HFF-Myc (cell line): ENCODE measurements around the gene ZNF763.
"Not testable (repeated sequence)": the region's sequence is repeated elsewhere in the genome, so short reads cannot be mapped to it uniquely, and the experiment has no call there.

ENCODE experiments used
- DNase-seq: peaks from one replicate; pipeline ENCODE4 v3.0.0-alpha.2; 2011; ENCODE audit warnings: low read depth; ENCODE audit errors: extremely low read depth
- H3K4me3 ChIP-seq: replicated peaks from 2 replicates; pipeline ENCODE4 v1.5.1; 2011; ENCODE audit warnings: low read depth, mild to moderate bottlenecking, control low read depth, low read length
- TF ChIP-seq, protein P1 (sequence below): IDR thresholded peaks from 2 replicates; pipeline ENCODE4 v1.5.1; 2012; ENCODE audit warnings: mild to moderate bottlenecking, low read depth, low read length, control low read depth; ENCODE audit errors: missing control alignments

Gene ZNF763

DNA sequence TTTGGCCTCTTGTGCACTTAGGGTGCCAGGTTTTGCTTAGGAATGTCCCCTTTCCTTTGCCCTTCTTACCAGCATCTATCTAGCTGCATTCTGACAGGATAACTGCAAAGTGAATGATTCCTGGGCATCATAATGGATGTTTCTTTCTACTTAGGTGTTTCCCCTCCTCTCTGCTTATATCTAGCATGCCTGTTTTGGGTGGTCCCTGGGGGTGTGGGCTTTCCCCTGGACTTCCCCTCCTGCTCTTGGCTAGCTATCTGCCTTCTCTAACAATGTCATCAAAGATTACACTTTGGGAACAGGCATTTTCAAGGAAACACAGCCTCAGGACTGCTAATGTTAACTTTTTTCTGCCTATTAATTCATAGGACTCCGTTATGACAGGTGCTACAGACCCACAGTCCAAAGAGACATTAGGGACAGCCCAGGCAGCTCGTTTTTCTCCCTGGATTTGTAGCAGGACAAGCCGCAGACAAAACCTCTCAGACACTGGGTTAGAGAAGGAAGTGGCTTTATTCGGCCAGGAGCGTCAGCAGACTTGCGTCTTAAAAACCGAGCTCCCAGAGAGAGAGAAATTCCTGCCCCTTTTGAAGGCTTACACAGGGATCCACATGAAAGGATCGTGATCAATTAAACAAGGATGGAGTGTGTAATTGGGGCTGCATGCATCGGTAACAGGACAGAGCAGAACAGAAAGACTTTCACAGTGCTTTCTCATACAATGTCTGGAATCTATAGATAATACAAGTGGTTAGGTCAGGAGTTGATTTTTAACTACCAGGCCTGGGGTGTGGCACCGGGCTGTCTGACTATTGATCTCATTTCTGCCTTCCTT, 22.6 kb upstream of the ZNF763 start:
- DNase-seq = no peak
- TF ChIP-seq, protein P1, sequence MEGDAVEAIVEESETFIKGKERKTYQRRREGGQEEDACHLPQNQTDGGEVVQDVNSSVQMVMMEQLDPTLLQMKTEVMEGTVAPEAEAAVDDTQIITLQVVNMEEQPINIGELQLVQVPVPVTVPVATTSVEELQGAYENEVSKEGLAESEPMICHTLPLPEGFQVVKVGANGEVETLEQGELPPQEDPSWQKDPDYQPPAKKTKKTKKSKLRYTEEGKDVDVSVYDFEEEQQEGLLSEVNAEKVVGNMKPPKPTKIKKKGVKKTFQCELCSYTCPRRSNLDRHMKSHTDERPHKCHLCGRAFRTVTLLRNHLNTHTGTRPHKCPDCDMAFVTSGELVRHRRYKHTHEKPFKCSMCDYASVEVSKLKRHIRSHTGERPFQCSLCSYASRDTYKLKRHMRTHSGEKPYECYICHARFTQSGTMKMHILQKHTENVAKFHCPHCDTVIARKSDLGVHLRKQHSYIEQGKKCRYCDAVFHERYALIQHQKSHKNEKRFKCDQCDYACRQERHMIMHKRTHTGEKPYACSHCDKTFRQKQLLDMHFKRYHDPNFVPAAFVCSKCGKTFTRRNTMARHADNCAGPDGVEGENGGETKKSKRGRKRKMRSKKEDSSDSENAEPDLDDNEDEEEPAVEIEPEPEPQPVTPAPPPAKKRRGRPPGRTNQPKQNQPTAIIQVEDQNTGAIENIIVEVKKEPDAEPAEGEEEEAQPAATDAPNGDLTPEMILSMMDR = no peak
- H3K4me3 ChIP-seq = no peak overlapping the region

DNA sequence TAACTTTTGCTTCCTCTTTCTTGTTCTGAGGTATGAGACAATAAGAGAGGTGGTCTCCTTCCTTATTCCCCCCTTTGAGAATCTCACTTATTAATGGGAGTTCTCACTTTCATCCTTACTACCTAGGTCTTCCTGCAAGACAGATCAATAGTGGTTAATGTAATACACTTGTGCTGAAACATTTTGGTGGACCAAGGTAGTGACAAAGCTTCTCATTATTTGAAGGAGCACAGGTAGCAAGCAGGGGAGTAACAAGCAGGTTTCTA, 22.1 kb upstream of the ZNF763 start:
- no peak for DNase-seq
- no peak overlapping the region for H3K4me3 ChIP-seq

DNA sequence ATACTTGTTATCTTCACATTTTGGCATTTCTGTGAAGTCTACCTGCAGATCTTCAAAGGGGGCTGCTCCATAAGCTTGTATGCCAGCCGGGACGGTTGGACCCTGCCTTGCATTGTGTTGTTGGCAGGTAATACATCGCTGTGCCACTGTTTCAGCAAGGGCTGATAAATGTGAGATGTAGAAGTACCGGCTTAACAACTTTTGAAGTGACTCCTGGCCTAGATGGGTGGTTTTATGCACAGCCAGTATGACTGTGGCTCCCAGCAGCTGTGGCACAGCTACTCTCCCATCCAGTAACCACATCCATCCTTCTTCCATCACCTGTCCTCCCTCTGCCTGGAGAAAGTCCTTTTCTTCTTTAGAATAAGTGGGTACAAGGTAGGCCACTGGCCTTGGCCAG, 20.2 kb upstream of the ZNF763 start:
- no peak overlapping the region for H3K4me3 ChIP-seq
- TF ChIP-seq, protein P1 = no peak
- no peak for DNase-seq

More for the DNA sequence above, 22.1 kb upstream of the ZNF763 start:
- TF ChIP-seq, protein P1 = no peak

DNA sequence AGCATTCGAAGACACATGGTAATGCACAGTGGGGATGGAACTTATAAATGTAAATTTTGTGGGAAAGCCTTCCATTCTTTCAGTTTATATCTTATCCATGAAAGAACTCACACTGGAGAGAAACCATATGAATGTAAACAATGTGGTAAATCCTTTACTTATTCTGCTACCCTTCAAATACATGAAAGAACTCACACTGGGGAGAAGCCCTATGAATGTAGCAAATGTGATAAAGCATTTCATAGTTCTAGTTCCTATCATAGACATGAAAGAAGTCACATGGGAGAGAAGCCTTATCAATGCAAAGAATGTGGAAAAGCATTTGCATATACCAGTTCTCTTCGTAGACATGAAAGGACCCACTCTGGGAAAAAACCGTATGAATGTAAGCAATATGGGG, 16.2 kb upstream of the ZNF763 start:
- TF ChIP-seq, protein P1 = no peak
- DNase-seq = no peak
- no peak overlapping the region for H3K4me3 ChIP-seq

DNA sequence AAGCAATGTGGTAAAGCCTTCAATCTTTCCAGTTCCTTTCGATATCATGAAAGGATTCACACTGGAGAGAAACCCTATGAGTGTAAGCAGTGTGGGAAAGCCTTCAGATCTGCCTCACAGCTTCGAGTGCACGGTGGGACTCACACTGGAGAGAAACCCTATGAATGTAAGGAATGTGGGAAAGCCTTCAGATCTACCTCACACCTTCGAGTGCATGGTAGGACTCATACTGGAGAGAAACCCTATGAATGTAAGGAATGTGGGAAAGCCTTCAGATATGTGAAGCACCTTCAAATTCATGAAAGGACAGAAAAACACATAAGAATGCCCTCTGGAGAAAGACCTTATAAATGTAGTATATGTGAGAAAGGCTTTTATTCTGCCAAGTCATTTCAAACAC, 15.6 kb upstream of the ZNF763 start:
- TF ChIP-seq, protein P1 = no peak
- no peak overlapping the region for H3K4me3 ChIP-seq
- no peak for DNase-seq

DNA sequence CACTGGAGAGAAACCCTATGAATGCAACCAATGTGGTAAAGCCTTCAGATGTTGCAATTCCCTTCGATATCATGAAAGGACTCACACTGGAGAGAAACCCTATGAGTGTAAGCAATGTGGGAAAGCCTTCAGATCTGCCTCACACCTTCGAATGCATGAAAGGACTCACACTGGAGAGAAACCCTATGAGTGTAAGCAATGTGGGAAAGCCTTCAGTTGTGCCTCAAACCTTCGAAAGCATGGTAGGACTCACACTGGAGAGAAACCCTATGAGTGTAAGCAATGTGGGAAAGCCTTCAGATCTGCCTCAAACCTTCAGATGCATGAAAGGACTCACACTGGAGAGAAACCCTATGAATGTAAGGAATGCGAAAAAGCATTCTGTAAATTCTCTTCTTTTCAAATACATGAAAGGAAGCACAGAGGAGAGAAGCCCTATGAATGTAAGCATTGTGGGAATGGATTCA, 15.2 kb upstream of the ZNF763 start:
- not testable (repeated sequence) for DNase-seq, H3K4me3 ChIP-seq

DNA sequence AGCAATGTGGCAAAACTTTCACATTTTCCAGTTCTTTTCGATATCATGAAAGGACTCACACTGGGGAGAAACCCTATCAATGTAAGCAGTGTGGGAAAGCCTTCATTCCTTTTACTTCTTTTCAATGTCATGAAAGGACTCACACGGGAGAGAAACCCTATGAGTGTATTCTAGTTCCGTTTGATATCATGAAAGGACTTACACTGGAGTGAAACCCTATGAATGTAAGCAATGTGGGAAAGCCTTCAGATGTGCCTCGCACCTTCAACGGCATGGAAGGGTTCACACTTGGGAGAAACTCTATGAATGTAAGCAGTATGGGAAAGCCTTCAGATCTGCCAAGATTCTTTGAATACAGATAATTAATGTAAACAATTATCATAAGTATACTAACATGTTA, 14.5 kb upstream of the ZNF763 start:
- TF ChIP-seq, protein P1 = no peak
- H3K4me3 ChIP-seq = no peak overlapping the region
- no peak for DNase-seq
